GM21529 (cell line): ENCODE data around the gene CLASRP.

ENCODE experiments used
- ATAC-seq: cut with Tn5 transposase; IDR thresholded peaks from one replicate; pipeline ENCODE4 v1.9.1; 2021; ENCODE audit not compliant: unreplicated experiment

The CLASRP gene

DNA sequence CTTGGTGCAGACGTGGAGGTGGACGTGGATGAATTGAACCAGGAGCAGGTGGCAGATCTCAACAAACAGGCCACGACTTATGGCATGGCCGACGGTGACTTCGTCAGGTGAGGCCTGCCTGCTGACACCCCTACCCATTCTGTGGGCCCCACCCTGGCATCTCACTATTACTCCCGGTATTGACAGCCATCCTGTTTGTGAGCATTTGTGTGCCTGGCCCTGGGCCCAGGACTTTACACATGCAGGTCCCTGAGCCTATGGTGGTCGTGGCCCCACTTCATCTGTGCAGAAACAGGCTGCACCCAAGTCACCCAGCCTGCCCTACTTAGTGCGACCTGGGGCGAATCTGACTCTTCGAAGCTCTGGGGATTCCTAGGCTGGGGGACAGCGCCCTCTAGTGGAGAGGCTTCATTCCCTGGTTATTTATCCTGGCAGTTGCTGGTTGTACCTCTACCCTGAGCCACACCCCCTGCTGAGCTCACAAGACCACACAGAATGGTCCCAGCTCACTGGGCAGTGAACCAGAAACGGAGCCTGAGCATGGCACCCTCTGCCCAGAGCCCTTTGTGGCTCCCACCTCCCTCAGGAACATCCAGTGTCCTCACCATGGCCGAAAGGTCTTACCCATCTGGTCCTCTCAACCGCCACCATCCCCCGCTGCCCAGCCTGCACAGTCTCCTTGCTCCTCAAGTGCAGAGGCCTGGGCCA lies 20.6 kb downstream of the CLASRP start:
- ATAC-seq, result no peak

DNA sequence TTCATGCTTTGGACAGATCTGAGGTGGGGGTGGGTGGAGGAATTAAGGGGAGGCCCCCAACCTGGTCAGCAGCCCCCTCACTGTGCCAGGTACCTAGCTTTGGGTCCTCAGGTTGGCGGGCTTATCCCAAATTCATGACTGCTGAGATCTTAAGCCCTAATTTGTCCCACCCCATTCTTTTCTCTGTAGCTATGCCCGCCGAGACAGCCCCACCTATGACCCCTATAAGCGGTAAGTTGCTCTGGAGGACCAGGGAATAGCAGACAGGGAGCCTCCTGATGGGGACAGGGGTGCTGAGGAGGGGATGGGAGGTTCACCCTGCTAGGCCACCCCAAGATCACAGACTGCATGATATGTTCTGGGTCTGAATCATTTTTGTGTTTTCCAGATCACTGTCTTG lies 23.1 kb downstream of the CLASRP start:
- no peak for ATAC-seq

DNA sequence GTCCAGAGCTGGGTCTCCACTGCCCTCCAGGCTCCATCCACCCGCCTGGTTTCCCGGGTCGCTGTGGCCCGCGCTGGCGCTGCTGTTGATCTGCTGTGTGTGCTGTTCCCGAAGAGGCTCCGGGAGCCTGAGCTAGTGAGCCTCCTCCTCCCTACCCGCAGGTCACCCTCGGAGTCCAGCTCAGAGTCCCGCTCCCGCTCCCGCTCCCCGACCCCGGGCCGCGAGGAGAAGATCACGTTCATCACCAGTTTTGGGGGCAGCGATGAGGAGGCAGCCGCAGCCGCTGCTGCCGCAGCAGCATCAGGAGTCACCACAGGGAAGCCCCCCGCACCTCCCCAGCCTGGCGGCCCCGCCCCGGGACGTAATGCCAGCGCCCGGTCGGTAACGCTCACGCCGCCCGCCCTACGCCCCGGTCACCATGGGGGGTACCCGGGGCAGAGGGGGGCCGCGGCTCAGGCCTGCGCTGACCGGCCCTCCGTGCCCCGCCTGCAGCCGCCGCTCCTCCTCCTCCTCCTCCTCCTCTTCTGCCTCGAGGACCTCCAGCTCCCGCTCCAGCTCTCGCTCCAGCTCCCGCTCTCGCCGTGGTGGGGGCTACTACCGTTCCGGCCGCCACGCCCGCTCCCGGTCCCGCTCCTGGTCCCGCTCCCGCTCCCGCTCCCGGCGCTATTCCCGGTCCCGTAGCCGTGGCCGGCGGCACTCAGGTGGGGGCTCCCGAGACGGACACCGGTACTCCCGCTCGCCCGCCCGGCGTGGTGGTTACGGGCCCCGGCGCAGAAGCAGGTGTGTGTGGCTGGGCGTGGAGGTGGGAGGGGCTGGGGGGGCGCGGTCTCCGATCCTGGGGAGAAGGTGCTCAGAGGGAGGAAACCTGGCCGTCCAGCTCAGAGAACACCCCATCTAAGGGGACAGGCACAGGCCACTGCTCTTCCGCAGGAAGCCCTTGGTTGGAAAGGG lies 25.3 kb downstream of the CLASRP start:
- ATAC-seq, result no peak

DNA sequence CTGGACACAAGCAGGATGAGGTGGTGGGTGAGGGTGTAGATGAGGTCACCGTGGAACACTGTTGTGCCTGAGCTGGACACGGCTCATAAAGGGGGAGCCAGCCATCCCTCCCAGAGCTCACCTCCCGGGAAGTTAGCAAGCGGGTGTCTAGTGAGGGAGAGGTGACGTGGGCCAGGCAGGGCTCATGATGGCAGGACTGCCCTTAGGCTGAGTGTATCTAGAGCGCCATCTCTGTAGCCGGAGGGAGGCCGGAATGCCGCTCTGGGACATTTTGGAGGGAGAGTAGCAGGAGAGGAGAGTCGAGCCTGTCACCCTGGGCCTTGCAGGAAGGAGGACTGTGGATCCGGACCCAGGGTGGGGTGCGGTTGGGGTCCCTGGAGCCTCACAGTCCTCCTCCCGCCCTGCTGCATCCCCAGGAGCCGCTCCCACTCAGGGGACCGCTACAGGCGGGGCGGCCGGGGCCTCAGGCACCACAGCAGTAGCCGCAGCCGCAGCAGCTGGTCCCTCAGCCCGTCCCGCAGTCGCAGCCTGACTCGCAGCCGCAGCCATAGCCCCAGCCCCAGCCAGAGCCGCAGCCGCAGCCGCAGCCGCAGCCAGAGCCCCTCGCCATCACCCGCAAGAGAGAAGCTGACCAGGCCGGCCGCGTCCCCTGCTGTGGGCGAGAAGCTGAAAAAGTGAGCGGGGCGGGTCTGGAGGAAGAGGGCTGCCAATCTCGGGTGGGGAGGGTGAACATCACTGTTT lies 28.2 kb downstream of the CLASRP start:
- no peak for ATAC-seq

DNA sequence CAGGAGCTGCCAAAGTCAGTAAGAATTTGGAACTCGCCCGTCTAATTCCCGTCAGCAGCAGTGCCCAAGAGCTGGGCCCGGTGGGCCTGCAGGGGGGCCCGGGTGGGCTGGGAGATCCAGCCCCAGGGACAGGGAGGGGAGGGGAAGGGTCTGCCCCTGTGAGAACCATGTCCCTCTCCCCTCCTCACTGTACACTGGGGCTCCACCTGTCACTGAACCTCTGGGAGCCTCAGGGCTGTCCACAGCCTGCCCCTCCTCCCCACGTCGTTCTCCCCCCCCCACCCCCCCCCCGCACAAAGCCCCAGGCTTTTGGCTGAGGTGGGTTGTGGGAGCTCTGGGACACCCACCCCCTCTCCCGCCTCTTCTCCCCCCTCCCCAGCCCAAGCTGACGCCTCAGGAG lies 29.2 kb downstream of the CLASRP start:
- no peak for ATAC-seq

DNA sequence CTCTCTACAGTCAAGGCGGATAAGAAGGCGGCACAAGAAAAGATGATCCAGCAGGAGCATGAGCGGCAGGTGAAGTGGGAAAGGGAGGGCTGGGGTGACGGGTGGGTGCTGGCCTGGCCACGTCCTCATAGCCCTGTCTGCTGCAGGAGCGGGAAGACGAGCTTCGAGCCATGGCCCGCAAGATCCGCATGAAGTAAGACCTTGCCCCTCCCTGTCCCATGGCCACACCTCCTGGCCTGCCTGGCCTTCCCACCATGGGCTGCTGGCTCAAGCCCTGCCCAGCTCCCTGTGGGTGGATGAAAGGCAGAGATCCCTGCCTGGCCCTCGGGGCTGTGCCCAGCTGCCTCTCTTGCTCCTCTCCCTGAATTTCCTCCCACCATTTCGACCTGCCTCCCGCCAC lies 30.2 kb downstream of the CLASRP start:
- no peak for ATAC-seq

DNA sequence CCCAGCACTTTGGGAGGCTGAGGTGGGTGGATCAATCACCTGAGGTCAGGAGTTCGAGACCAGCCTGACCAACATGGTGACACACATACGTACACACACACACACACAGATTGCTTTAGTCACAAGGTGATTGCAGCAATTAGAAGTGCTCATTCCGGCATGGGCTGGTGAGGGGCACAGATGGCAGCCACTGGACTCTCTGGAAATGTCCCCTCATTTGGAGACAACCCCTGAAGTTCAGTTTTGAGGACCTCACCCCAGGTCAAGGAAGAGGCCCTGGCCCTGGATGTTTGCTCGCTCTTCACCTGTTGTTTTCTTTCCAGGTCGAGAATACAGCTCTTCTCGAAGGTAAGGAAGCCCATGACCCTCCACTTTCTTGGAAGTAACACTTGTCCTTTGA lies 31.4 kb downstream of the CLASRP start:
- ATAC-seq, result no peak

DNA sequence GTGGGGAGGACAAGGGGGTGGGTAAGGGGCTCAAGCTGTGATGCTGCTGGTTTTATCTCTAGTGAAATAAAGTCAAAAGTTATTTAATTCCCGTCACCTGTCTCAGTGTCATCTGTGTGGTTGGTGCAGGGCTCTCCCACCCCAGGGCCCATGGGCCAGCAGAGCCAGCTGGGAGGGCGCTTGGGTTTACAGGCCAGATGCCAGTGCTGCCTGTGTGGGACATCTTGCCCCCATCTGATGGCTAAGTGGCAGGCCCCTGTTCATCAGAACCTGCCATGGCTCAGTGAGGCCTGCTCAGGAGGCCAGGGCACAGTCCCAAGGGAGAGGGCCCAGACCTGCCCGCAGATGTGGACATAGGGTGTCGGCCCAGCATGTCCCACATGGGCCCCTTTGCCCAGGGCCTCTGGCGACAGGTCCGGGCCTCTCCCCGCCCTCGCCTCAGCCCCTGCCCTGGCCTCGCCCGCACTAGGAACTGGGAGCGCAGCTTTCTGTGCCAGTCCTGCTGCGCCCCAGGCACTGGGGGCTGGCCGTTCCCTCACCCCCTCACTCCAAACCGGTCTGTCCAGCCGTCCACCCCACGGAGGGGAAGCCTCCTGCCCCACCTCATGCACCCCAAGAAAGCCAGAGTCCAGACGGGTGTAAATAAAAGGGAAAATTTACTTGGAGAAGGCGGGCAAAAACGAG lies 32.2 kb downstream of the CLASRP start:
- ATAC-seq, result no peak

DNA sequence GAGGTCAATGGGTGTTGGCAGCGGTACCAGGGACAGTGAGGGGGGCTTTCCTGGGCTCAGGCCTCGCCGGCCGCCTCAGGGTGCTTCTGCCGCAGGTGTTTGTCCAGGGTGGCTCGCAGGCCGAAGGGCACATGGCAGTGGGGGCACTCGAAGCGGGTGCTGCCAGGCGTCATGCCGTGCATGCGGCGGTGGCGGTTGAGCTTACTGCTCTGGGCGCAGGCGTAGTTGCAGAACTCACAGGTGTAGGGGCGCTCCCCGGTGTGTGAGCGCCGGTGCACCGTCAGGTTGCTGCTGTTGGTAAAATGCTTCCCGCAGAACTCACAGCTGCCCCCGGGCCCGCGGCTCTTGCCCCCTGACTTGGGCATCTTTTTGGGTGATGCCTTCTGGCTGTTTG lies 32.7 kb downstream of the CLASRP start:
- ATAC-seq, result no peak

DNA sequence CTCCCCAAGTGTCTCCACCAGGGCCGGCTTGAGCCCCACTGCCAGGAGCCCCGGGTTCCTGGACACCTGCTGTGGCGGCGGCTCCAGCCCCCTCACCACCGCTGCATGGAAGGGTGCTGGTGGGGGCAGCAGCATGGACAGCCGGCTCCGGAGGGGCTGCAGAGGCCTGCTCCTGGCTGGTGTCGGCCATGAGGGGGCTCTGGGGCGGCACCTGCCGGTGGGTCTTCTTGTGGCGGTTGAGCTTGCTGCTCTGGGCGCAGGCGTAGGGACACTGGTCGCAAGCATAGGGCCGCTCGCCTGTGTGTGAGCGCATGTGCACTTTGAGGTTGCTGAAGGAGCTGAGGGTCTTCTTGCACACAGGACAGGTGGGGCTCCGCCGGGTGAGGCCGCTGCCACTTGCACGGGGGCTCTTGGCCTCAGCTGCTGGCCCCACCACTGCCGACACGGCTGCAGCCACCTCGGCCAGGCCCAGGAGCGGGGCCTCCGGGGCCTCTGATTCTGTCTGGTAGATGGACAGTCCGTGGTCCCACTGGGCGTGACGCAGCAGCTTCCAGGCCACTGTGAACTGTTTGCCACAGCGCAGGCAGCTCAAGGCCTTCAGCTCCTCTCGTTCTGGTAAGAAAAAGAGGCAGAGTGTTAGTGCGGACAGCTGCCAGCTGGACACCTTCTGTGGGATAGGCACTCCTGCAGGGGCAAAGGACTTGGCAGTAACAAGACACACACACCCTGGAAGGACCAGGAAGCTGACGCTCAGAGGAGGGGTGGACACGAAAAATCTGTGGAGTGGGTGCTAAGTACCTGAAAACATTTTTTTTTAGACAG lies 33.3 kb downstream of the CLASRP start:
- no peak for ATAC-seq

DNA sequence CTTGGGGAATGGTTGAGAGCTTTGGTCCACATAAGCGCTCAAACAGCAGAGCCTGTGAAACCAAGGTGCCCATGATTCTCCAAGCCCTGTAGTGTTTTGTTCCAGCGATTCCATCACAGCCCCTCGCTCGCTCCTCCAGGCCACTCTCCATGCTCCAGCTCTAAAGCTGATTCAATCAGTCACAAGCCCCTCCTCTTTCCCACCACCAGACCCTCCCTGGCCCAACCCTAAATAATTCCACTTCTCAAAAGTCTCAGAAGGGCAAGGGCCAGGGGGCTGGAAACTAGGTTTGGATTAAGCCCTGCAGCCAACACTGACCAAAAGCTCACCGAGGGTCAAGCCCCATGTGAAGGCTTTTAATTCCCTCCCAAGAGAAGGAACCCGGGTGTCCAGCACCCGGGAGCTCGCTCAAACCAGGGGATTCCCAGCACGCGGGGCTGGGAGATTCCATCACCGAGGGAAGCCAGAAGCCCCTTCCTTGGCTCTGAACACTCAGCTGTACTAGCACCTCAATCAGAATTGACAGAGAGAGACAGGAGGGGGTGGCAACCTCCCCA lies 36.0 kb downstream of the CLASRP start:
- ATAC-seq, result no peak

DNA sequence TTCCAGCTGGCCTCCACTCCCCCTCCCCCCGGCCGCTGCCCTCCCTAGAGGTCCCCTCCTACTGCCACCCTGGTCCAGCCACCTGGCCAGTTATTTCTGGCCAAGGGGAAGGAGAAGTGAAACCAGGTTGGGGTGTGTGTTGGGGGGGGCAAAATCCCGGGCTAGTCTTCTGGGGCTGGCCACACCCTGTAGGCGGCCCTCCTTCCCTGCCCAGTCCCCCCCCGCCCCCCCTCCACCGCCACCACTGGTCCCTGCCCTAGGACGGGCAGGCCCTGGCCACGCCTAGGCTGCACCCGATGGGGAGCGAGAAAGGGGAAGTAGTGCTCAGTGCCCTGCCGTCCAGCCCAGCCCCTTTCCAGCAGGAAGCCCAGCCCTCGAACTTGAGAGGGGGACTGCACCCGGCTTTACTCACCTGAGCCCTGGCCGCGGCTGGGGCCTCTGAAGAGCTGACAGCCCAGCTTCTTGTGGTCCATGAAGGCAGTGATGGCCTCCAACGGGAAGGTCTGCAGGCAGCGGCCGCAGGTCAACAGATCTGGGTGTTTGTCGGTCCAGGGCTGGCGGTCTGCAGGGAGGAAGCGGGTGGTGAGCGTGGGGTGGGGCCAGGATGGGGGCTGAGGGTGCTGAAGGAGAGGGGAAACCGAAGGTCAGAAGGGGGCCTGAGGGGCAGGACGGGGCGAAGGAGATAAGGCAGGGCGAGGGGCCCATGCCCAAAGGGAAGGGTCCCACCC lies 36.6 kb downstream of the CLASRP start:
- peak; percentile 62 for ATAC-seq

DNA sequence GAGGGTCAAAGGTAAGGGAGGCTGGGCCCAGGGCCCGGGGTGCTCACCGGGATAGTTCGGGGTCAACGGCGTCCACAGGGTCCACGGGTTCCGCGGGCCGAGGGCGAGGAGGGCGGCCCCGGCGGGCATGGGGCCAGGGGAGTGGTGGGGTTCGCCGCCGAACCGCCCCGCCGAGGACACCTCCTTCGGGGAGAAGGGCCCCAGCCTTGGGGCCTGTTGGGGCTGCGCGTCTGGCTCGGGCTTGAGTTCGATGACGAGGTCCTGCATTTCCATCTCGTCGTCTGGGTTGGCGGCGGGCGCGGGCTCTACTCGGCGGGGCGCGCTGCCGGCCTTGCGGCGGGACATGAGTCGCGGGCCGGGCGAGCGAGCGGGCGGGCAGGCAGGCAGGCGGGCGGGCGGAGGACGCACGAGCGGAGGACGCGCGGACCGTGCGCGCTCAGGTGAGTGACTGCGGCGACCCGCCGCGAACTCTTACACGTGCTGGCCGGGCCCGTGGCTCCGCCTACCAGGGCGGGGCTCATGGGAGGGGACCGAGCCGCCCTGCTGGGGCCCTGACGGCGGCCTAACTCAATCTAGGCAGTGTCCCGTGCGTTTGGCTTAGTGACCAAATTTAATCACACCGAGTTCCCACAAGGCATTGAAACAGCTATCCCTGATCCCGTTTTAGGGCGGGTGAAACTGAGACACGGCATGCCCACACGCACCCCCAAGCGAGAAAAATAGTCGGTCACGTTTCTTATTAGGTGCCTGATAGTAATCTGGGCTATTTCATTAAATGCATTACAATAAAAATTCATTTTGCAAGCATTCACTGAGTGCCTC lies 37.4 kb downstream of the CLASRP start, which contains the start of gene ZNF296:
Gene ZNF296, minus strand, starts transcription at position 450 of the 822 bp plus-strand sequence. Its CDS starts 105 bp downstream, at position 345.
- ATAC-seq, result peak; percentile 41

DNA sequence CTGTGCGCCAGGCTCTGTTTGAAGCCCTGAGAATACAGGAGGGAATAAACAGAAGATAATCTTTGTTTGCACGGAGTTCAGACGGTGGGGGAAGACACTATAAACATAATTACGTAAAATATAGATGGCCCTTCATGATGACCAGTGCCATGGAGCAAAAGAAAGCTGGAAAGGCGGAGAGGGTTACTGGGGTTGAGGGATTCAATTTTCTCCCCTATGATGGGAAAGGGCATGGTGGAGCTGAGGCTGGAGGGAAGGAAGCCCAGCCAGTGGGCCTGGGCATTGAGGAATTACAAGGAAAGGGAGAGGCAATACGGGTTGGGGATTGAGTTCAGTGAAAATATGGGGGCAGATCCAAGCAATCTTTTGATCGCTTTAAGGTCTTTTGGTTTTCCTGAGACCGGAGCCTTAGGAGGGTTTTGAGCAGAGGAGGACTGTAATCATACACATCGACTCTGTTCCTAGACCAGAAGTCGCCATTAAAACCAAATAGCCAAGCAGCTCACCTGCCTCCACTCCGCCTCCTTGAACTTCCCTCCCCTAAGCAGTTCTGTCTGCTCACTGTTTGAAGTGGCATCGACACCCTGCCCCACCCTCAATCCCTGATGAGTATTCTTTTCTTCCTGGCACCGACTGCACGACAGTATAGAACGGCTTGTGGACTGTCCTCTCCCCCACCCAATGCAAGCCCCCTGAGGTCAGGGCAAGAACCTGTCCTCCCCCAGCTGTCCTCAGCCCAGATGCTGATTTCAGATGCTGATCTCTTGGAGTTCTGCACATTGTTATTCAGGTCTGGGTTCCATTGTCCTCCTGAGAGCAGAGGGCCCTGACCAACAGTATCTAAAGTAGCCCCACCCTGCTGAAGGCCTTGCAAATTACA lies 38.2 kb downstream of the CLASRP start:
- ATAC-seq, result no peak

DNA sequence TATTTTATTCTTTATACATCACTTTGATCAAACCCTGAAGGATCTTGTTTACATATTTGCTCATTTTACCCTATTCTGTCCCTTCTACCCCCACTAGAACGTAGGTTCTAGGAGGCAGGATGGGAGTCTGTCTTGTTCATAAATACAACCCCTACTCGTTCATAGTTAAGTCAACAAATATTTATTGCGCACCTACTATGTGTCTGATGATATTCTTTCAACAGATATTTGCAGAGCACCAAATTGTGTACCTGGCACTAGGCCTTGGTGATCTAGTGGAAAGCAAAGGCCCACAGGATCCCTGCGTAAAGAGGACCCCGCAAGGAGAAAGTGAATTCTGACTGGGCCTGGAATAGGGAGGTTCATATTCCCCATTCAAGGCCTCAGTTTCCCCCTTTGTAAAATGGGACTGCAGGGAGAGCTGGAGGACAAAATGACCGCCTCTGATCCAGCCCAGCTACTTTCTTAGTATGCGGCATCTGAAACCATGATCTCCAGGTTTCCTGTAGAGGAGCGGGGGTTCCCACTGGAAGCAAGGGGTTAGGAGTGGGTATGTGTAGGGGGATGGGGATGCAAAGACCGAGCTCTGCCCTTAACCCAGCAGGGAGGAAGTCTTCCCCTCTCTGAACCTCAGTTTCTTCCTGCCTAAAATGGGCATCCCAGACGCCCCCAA lies 39.7 kb downstream of the CLASRP start:
- ATAC-seq, result no peak

DNA sequence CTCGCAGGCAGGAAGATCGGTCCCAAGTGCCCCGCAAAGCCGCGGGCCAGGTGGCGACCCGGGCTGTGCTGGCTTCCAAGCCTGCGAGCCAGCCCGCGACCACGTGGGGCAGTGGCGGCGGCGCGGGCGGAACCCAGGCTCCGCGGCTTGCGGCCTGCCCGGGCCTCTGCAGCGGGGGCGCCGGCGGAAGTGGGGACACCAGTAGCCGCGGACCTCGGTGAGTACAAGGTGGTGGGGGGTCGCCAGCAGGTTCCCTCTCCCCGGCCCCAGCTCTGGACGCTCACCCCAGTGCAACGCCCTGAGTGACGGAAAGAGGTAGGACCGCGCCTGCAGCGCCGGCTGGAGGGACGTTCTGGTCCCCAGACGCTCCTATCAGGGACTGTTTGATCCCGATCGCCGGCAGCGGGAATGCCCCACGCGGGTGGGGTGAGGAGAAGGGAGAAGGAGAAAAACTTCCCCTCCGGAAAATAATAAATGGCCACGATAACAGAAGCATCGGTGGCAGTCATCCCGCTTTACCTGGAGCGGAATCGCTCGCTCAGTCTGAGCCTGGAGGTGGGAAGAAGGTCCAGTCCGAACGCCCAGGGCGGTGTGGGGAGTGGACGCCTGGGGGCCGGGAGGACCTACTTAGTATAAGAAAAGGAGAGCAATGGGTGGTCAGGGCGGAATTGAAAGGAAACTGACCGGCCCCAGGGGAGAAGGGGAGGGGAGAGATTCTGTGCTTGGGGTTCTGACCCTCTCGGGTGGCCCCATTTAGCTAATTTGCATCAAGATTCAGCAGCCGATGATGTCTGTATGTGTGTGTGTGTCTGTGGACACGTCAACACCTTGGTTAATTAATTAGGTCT lies 40.4 kb downstream of the CLASRP start, which contains the start of gene GEMIN7:
Gene GEMIN7, plus strand, starts transcription at position 198 of the 848 bp plus-strand sequence. CDS start 10,855 bp downstream, outside the sequence.
- ATAC-seq, result no peak
